ENCODE measurements around the gene MED27.

Gene MED27

GRCh38 chr9:131831380-131832165 lies 248.1 kb downstream of the MED27 start:
- DNase-seq = no peak

GRCh38 chr9:131827821-131828369 lies 251.8 kb downstream of the MED27 start:
- no peak for DNase-seq

GRCh38 chr9:131826966-131827525 lies 252.6 kb downstream of the MED27 start:
- DNase-seq = no peak

- no peak for DNase-seq
Measured at GRCh38 chr9:131826053-131826452, 253.6 kb downstream of the MED27 start.

GRCh38 chr9:131824953-131825495 lies 254.6 kb downstream of the MED27 start:
- no peak for DNase-seq

GRCh38 chr9:131824155-131824594 lies 255.5 kb downstream of the MED27 start:
- DNase-seq = no peak

- no peak for DNase-seq
Measured at GRCh38 chr9:131823701-131824146, 255.9 kb downstream of the MED27 start.

- DNase-seq = no peak
Measured at GRCh38 chr9:131818089-131818488, 261.6 kb downstream of the MED27 start.

- DNase-seq = no peak
Measured at GRCh38 chr9:131817627-131818026, 262.0 kb downstream of the MED27 start.

- no peak for DNase-seq
Measured at GRCh38 chr9:131817073-131817472, 262.6 kb downstream of the MED27 start.

- DNase-seq = no peak
Measured at GRCh38 chr9:131815970-131816873, 263.4 kb downstream of the MED27 start.

- no peak for DNase-seq
Measured at GRCh38 chr9:131814707-131815106, 265.0 kb downstream of the MED27 start.

- no peak for DNase-seq
Measured at GRCh38 chr9:131813116-131813515, 266.6 kb downstream of the MED27 start.

- DNase-seq = no peak
Measured at GRCh38 chr9:131812116-131812790, 267.4 kb downstream of the MED27 start.

GRCh38 chr9:131811405-131811804 lies 268.3 kb downstream of the MED27 start:
- DNase-seq = no peak

GRCh38 chr9:131810351-131811170 lies 269.1 kb downstream of the MED27 start:
- DNase-seq = peak; percentile 0 to 6

All from Kasumi-1 (cell line).